Activated B cell treated with CpG ODN at 0.5 μM for 24 hours (primary cell): ENCODE results near the gene SUMO4. TPM values are rescaled to one million over a fixed set of nuclear protein-coding genes. Genes with fewer than 3 reads are reported as not detected.

Experiments
- ATAC-seq: fragments of 200-7000 bp; cut with Tn5 transposase; one replicate; pipeline ENCODE4 v1.10.0; 2021; ENCODE audit warnings: low read depth, mild to moderate bottlenecking, moderate library complexity
- CTCF ChIA-PET: fragments of 350-600 bp; sonication (Branson Sonifier 250); formaldehyde crosslinking; loops from one replicate; lab custom pipeline; 2021; ENCODE audit warnings: antibody characterized with exemption; lab: Charles Lee
- POLR2A ChIA-PET: fragments of 350-600 bp; sonication (Branson Sonifier 250); formaldehyde crosslinking; loops from one replicate; lab custom pipeline; 2021; ENCODE audit warnings: antibody characterized with exemption; lab: Charles Lee
- DNase-seq: peaks from one replicate; pipeline ENCODE4 v3.0.0; 2022
- H3K27ac Mint-ChIP-seq: one replicate; pipeline ENCODE4 v1.8.0; 2020; ENCODE audit warnings: mixed read lengths
- H3K27me3 Mint-ChIP-seq: one replicate; pipeline ENCODE4 v1.8.0; 2021; ENCODE audit warnings: mixed read lengths
- H3K36me3 Mint-ChIP-seq: one replicate; pipeline ENCODE4 v1.8.0; 2021; ENCODE audit warnings: low read depth, mixed read lengths
- H3K4me1 Mint-ChIP-seq: one replicate; pipeline ENCODE4 v1.8.0; 2021; ENCODE audit warnings: mixed read lengths
- H3K4me3 Mint-ChIP-seq: one replicate; pipeline ENCODE4 v1.8.0; 2020; ENCODE audit warnings: mild to moderate bottlenecking, mixed read lengths
- H3K9me3 Mint-ChIP-seq: one replicate; pipeline ENCODE4 v1.8.0; 2020; ENCODE audit warnings: mixed read lengths
- CTCF ChIP-seq: fragments of 200-600 bp; IDR thresholded peaks from one replicate; pipeline ENCODE4 v1.8.0; 2022; ENCODE audit warnings: antibody characterized with exemption, mild to moderate bottlenecking
- intact Hi-C: fragments of 100-400 bp; cut with micrococcal nuclease; formaldehyde crosslinking; loops from one replicate; pipeline ENCODE4 v1.15.1; 2024
- total RNA-seq: library from RNA; stranded (reverse); gene quantifications from 2 replicates; pipeline ENCODE4 v1.2.3, GENCODE V29; 2022

Gene SUMO4
- total RNA-seq, 1 donor from 2014 or later: 7.9 TPM

GRCh38 chr6:149395185-149395584 lies 4.9 kb upstream of the SUMO4 start:
- peaks cover 16% of the 10 kb centered on the region for H3K4me1 Mint-ChIP-seq
- no peak for TF ChIP-seq CTCF
- ATAC-seq: no peak
- ChIA-PET CTCF (no interaction called here), POLR2A (no interaction called here)
- H3K9me3 Mint-ChIP-seq: no peaks in the 10 kb centered on the region
- no peaks in the 10 kb centered on the region for H3K27me3 Mint-ChIP-seq
- H3K27ac Mint-ChIP-seq: peak overlapping the region; percentile 16
- no peak for DNase-seq
- no peak overlapping the region for H3K4me3 Mint-ChIP-seq
- intact Hi-C loops: no loop called here
- peaks cover 68% of the 10 kb centered on the region for H3K36me3 Mint-ChIP-seq

GRCh38 chr6:149397384-149397783 lies 2.7 kb upstream of the SUMO4 start:
- ChIA-PET POLR2A (no interaction called here), CTCF (interaction anchor here (0.8 to 1.2 kb wide), 2 partner anchors 34 to 369 kb away, joined by 3 read pairs; no protein-coding TSS in a partner anchor)
- Mint-ChIP-seq H3K27me3 (no peaks in the 10 kb centered on the region), H3K36me3 (peaks cover 72% of the 10 kb centered on the region), H3K4me3 (no peak overlapping the region), H3K4me1 (peaks cover 12% of the 10 kb centered on the region), H3K27ac (no peak overlapping the region), H3K9me3 (no peaks in the 10 kb centered on the region)
- DNase-seq: no peak
- ATAC-seq: no peak
- TF ChIP-seq CTCF: no peak
- intact Hi-C loops: no loop called here

- ATAC-seq: no peak
- POLR2A ChIA-PET: no interaction called here
- no peaks in the 10 kb centered on the region for H3K9me3 Mint-ChIP-seq
- intact Hi-C loops: no loop called here
- H3K4me1 Mint-ChIP-seq: no peaks in the 10 kb centered on the region
- no peak overlapping the region for H3K4me3 Mint-ChIP-seq
- no peak for TF ChIP-seq CTCF
- peaks cover 71% of the 10 kb centered on the region for H3K36me3 Mint-ChIP-seq
- no peak for DNase-seq
- no peak overlapping the region for H3K27ac Mint-ChIP-seq
- no peaks in the 10 kb centered on the region for H3K27me3 Mint-ChIP-seq
- CTCF ChIA-PET: no interaction called here
Observed at GRCh38 chr6:149403534-149403933, 3.5 kb downstream of the SUMO4 start.

- Mint-ChIP-seq H3K27ac (no peak overlapping the region), H3K36me3 (peaks cover 71% of the 10 kb centered on the region), H3K4me3 (no peak overlapping the region), H3K27me3 (no peaks in the 10 kb centered on the region), H3K4me1 (no peaks in the 10 kb centered on the region), H3K9me3 (no peaks in the 10 kb centered on the region)
- no peak for TF ChIP-seq CTCF
- POLR2A ChIA-PET: no interaction called here
- DNase-seq: no peak
- CTCF ChIA-PET: no interaction called here
- intact Hi-C loops: no loop called here
- ATAC-seq: no peak
Observed at GRCh38 chr6:149405823-149406765, 6.0 kb downstream of the SUMO4 start.

GRCh38 chr6:149409617-149410016 lies 9.6 kb downstream of the SUMO4 start:
- Mint-ChIP-seq H3K27ac (no peak overlapping the region), H3K9me3 (no peaks in the 10 kb centered on the region), H3K27me3 (no peaks in the 10 kb centered on the region), H3K4me1 (peaks cover 12% of the 10 kb centered on the region), H3K36me3 (peaks cover 51% of the 10 kb centered on the region), H3K4me3 (no peak overlapping the region)
- POLR2A ChIA-PET: interaction anchor here (0.6 to 1.4 kb wide), 2 partner anchors 85 to 92 kb away, joined by 3 to 14 read pairs; partner anchors contain the start of gene TAB2
- CTCF ChIA-PET: no interaction called here
- no peak for TF ChIP-seq CTCF
- intact Hi-C loops: no loop called here
- ATAC-seq (no peak), DNase-seq (no peak)
